ENCODE results near the gene ETV3L. TPM values are rescaled to one million over a fixed set of nuclear protein-coding genes. Genes with fewer than 3 reads are reported as not detected.

ETV3L gene
- total RNA-seq, 1 experiment from 2014 or later, result not detected

DNA sequence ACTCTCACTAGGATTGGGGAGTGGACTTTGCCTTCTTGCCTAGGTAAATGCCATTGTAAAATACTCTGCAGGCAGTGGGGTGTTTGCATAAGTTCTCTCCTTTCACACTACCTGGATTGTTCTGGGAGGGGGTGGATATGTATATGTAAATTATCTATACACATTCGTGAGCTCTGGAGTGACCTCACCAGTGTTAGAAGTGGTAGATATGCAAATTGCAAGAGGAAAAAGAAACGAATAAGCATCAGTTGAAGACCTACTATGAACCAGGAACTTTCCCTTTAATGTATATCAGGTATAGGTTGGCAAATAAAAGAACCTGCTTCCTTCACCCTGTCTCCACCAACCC, 52.6 kb downstream of the ETV3L start:
- Histone ChIP-seq H4K20me1 (ENCODE audit: insufficient read depth) (no peaks in the 10 kb centered on the region; the same call in 1 of the 2 replicates), H3K36me3 (ENCODE audit: control insufficient read depth in 1 of 2, insufficient read depth in 2 of 2, low read length in 2 of 2) (no peaks in the 10 kb centered on the region), H3K9ac (ENCODE audit: low read length) (no peak overlapping the region), H3K27ac (ENCODE audit: low read depth, low read length) (no peak overlapping the region), H3K4me1 (ENCODE audit: control insufficient read depth in 1 of 2, insufficient read depth in 2 of 2, low read length in 2 of 2) (peaks cover 13 to 19% of the 10 kb centered on the region in 2 experiments), H2AFZ (ENCODE audit: low read depth, low read length, poor library complexity, severe bottlenecking) (no peak overlapping the region), H3K9me3 (ENCODE audit: control insufficient read depth in 1 of 2, insufficient read depth in 1 of 2, low read depth in 1 of 2, low read length in 2 of 2) (no peaks in the 10 kb centered on the region; a peak in 1 of 4 replicates), H3K4me2 (ENCODE audit: low read length) (no peak overlapping the region), H3K27me3 (ENCODE audit: insufficient read depth, low read length) (no peaks in the 10 kb centered on the region), H3K4me3 (replicated peaks in 1 of 2; ENCODE audit: low read depth in 1 of 2, low read length in 2 of 2) (no peak overlapping the region), H3K9me2 (ENCODE audit: insufficient read depth) (no peaks in the 10 kb centered on the region), H3K79me2 (ENCODE audit: insufficient read depth, low read length) (peaks cover 32% of the 10 kb centered on the region)
- intact Hi-C loops (cut with micrococcal nuclease), result no loop called here
- ChIA-PET CTCF (interaction anchor here (1.5 kb wide), 1 partner anchor 43 kb away, joined by 3 read pairs; no protein-coding TSS in a partner anchor), RAD21 (ENCODE audit: low non-redundant PET in 1 of 2, low total read pairs in 2 of 2, uncharacterized antibody in 2 of 2, unreplicated experiment in 2 of 2) (no interaction called here), POLR2A (no interaction called here)
- no peak for TF ChIP-seq SP1 (IDR thresholded peaks at IDR 0.05; ENCODE audit: low read depth)
- TF ChIP-seq SIN3A (IDR thresholded peaks at IDR 0.05; ENCODE audit: low read depth), result no peak
- TF ChIP-seq ZFX (IDR thresholded peaks at IDR 0.05), result no peak
- no peak for TF ChIP-seq ZBTB33 (IDR thresholded peaks at IDR 0.05; ENCODE audit: extremely low read depth, insufficient replicate concordance, low read length)
- ATAC-seq, result no peak
- DNase-seq (ENCODE audit: low read depth, low spot score), result no peak
- no TSS peak for BruUV-seq (replicated peaks)

GRCh38 chr1:157045250-157046218, 54.1 kb downstream of the ETV3L start, which contains the start of gene ARHGEF11:
Gene ARHGEF11 (minus strand): TSS chr1:157045742. CDS start chr1:157044330, 1,412 bp downstream.
- peak within 1 kb of the TSS; percentile 80 for H3K27ac ChIP-seq (ENCODE audit: low read depth, low read length)
- DNase-seq (ENCODE audit: low read depth, low spot score), result peak; percentile 64
- peak within 1 kb of the TSS; percentile 92 for H3K4me2 ChIP-seq (ENCODE audit: low read length)
- peaks cover 13 to 26% of the 10 kb centered on the region in 2 experiments for H3K4me1 ChIP-seq (ENCODE audit: control insufficient read depth in 1 of 2, insufficient read depth in 2 of 2, low read length in 2 of 2)
- ChIA-PET CTCF (interaction anchor here (1.5 kb wide), 1 partner anchor 45 kb away, joined by 3 read pairs; no protein-coding TSS in a partner anchor), POLR2A (no interaction called here), RAD21 (ENCODE audit: low non-redundant PET in 1 of 2, low total read pairs in 2 of 2, uncharacterized antibody in 2 of 2, unreplicated experiment in 2 of 2) (no interaction called here)
- peak; percentile 95 for ATAC-seq
- no peaks in the 10 kb centered on the region for H3K36me3 ChIP-seq (ENCODE audit: control insufficient read depth in 1 of 2, insufficient read depth in 2 of 2, low read length in 2 of 2)
- no peaks in the 10 kb centered on the region for H3K9me2 ChIP-seq (ENCODE audit: insufficient read depth)
- no peaks in the 10 kb centered on the region; the same call in 1 of the 2 replicates for H4K20me1 ChIP-seq (ENCODE audit: insufficient read depth)
- H3K9ac ChIP-seq (ENCODE audit: low read length), result peak within 1 kb of the TSS; percentile 87
- intact Hi-C loops (cut with micrococcal nuclease), result no loop called here
- no peaks in the 10 kb centered on the region for H3K9me3 ChIP-seq (ENCODE audit: control insufficient read depth in 1 of 2, insufficient read depth in 1 of 2, low read depth in 1 of 2, low read length in 2 of 2)
- peak within 1 kb of the TSS; percentile 64 for H2AFZ ChIP-seq (ENCODE audit: low read depth, low read length, poor library complexity, severe bottlenecking)
- H3K4me3 ChIP-seq (replicated peaks in 1 of 2; ENCODE audit: low read depth in 1 of 2, low read length in 2 of 2), result peak within 1 kb of the TSS; percentile 50 to 81
- TF ChIP-seq ZBTB33 (IDR thresholded peaks at IDR 0.05; ENCODE audit: extremely low read depth, insufficient replicate concordance, low read length) (no peak), POLR2A (IDR thresholded peaks at IDR 0.05; ENCODE audit: borderline replicate concordance, extremely low read depth, insufficient read depth, insufficient read length) (peak; percentile 48), POLR2AphosphoS5 (IDR thresholded peaks at IDR 0.05; ENCODE audit: low read depth, low read length) (peak; percentile 92), SP1 (IDR thresholded peaks at IDR 0.05; ENCODE audit: low read depth) (peak; percentile 30; the same call in 1 of the 2 replicates), ZFX (IDR thresholded peaks at IDR 0.05) (peak; percentile 92), ELF1 (IDR thresholded peaks at IDR 0.05; ENCODE audit: borderline replicate concordance, low read depth) (no peak), EGR1 (IDR thresholded peaks at IDR 0.05; ENCODE audit: low read depth) (peak; percentile 82)
- H3K79me2 ChIP-seq (ENCODE audit: insufficient read depth, low read length), result peaks cover 47% of the 10 kb centered on the region
- no peaks in the 10 kb centered on the region for H3K27me3 ChIP-seq (ENCODE audit: insufficient read depth, low read length)
- no TSS peak for BruUV-seq (replicated peaks)

Data from HCT116 (cell line).